ENCODE data around the gene NFKBIZ. TPM values are rescaled to one million over a fixed set of nuclear protein-coding genes. Genes with fewer than 3 reads are reported as not detected.
A peak's percentile ranks its signal among the peaks of the same experiment; 100 is the strongest.

Gene NFKBIZ
- total RNA-seq, 1 donor from 2014 or later: 20.5 TPM

DNA sequence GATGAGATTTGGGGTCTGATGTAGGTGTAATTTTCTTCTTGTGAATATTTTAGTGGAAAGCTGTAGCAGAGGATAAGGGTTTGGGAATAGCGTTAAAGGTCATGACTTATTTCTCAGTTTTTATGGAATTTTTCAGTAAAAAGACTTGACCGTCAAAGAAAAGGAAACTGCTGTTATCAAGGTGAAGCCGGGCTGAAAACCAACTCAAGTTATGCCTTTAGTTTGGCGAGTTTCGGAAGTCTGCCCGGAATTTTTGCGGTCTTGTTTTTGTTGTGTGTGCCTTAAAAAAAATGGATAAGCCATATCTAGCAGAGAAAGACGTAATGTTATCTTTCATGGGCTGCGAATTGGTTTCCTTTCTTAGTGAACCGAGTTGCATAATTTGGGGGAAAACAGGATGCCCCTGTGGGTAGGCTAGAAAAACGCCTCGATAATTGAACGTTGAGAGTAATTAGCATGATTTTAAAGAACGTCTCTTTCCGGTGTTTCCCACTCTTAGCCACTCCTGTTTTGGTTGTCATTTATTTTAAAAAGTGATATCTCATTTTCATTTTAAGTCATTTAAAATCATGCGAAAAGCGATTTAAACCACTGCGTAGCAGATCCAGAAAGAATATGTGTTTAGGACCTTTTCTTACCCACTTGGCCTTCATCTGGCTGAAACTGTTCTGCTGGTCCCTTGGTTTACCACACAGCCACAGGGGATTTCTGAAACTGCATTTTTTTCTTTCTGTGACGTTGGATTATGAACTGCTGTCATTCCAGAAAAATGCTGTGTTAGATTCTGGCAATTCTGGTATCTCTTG lies 1.1 kb downstream of the NFKBIZ start:
- Mint-ChIP-seq H3K4me3 (ENCODE audit: unreplicated experiment) (peak overlapping the region; percentile 97), H3K4me1 (ENCODE audit: unreplicated experiment) (peaks cover 23% of the 10 kb centered on the region), H3K27me3 (ENCODE audit: unreplicated experiment) (peaks cover 16% of the 10 kb centered on the region), H3K27ac (ENCODE audit: unreplicated experiment) (peak overlapping the region; percentile 98), H3K36me3 (ENCODE audit: low read depth, unreplicated experiment) (peaks cover 23% of the 10 kb centered on the region), H3K9me3 (ENCODE audit: unreplicated experiment) (no peaks in the 10 kb centered on the region)
- TF ChIP-seq CTCF (IDR thresholded peaks at IDR 0.05; ENCODE audit: unreplicated experiment): no peak
- DNase-seq (ENCODE audit: low spot score): no peak

DNA sequence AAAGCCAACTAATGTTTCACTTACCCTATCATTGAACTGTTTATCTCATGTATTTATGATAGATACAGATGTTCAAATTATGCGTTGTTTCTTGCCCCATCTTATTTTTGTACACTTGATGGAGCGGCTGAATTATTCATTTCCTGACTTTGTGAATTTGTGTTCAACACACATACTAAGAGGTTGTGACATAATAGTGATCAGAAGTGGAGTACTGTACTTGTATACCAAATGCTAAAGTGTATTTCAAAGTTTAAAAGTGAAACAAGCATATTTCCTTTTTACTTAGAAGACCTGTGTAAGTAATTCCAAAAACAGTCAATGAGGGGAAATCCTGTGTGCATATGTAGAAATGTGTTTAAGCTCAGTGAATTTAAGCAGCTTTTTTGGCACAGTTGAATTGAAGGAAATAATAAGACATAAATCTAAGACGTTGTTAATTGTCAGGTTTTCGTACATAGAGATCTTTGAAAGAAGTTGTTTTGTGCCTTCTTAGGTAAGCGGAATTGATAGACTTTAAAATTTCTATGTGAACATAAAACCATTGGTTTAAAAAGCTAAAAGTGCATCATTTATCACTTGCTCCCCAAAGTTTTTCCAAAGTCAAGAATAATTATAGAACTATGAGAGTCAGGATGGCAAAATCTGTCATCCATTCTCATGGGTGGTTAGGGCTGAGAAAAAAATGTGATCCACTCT lies 1.9 kb downstream of the NFKBIZ start:
- H3K27me3 Mint-ChIP-seq (ENCODE audit: unreplicated experiment): peaks cover 16% of the 10 kb centered on the region
- no peak for DNase-seq (ENCODE audit: low spot score)
- H3K27ac Mint-ChIP-seq (ENCODE audit: unreplicated experiment): peak overlapping the region; percentile 98
- TF ChIP-seq CTCF (IDR thresholded peaks at IDR 0.05; ENCODE audit: unreplicated experiment): no peak
- no peaks in the 10 kb centered on the region for H3K9me3 Mint-ChIP-seq (ENCODE audit: unreplicated experiment)
- peaks cover 27% of the 10 kb centered on the region for H3K36me3 Mint-ChIP-seq (ENCODE audit: low read depth, unreplicated experiment)
- peak overlapping the region; percentile 97 for H3K4me3 Mint-ChIP-seq (ENCODE audit: unreplicated experiment)
- H3K4me1 Mint-ChIP-seq (ENCODE audit: unreplicated experiment): peaks cover 23% of the 10 kb centered on the region

DNA sequence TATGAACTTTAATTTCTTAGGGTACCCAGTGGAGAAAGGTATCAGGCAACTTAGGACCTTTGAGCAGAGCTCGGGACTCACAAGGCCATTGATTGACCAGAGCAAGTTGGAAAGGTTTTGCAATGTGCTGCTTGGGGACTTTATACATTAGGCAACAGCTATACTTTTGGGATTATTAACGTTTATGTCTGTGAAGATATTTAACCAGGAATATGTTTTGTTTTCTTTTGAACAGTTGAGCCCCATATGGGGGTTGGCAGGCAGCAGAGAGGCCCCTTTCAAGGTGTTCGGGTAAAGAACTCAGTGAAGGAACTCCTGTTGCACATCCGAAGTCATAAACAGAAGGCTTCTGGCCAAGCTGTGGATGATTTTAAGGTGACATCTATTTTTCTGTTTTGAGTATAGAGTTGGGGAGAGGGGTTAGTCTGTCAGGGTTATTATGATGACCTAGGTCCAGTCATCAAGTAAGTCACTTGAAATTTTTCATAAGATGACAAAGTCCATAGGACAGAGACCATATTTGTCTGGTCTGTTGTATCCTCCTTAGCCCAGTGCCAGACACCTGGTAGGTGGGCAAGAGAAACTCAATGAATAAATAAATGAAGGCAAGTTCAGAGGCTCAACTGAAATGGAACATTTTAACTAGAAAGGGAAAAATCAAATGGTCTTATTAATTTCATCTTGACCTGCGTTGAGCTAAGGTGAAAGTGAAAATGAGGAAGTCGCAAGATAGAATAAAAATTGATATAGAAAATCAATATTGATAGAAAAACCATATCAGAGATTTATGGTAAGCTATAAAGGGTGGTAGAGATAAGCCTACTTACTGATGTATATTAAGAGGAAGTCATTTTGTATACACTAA lies 2.8 kb downstream of the NFKBIZ start:
- TF ChIP-seq CTCF (IDR thresholded peaks at IDR 0.05; ENCODE audit: unreplicated experiment): no peak
- Mint-ChIP-seq H3K36me3 (ENCODE audit: low read depth, unreplicated experiment) (peaks cover 34% of the 10 kb centered on the region), H3K4me3 (ENCODE audit: unreplicated experiment) (peak overlapping the region; percentile 97), H3K9me3 (ENCODE audit: unreplicated experiment) (no peaks in the 10 kb centered on the region), H3K27ac (ENCODE audit: unreplicated experiment) (no peak overlapping the region), H3K27me3 (ENCODE audit: unreplicated experiment) (peaks cover 16% of the 10 kb centered on the region), H3K4me1 (ENCODE audit: unreplicated experiment) (peaks cover 23% of the 10 kb centered on the region)
- DNase-seq (ENCODE audit: low spot score): no peak

- no peak overlapping the region for H3K27ac Mint-ChIP-seq (ENCODE audit: unreplicated experiment)
- H3K4me3 Mint-ChIP-seq (ENCODE audit: unreplicated experiment): peak overlapping the region; percentile 45
- peaks cover 44% of the 10 kb centered on the region for H3K36me3 Mint-ChIP-seq (ENCODE audit: low read depth, unreplicated experiment)
Measured at GRCh38 chr3:101852983-101853840, 3.9 kb downstream of the NFKBIZ start.

More at GRCh38 chr3:101852983-101853840, 3.9 kb downstream of the NFKBIZ start:
- Mint-ChIP-seq H3K4me1 (ENCODE audit: unreplicated experiment) (peaks cover 23% of the 10 kb centered on the region), H3K9me3 (ENCODE audit: unreplicated experiment) (no peaks in the 10 kb centered on the region), H3K27me3 (ENCODE audit: unreplicated experiment) (peaks cover 12% of the 10 kb centered on the region)
- DNase-seq (ENCODE audit: low spot score): no peak
- no peak for TF ChIP-seq CTCF (IDR thresholded peaks at IDR 0.05; ENCODE audit: unreplicated experiment)
